IPS-11a (cell line): ENCODE measurements around the gene ELAVL1.
A peak's percentile ranks its signal among the peaks of the same experiment; 100 is the strongest.
"Not testable (repeated sequence)": the region's sequence is repeated elsewhere in the genome, so short reads cannot be mapped to it uniquely, and the experiment has no call there.

ENCODE experiments used
- H3K4me3 ChIP-seq: one replicate; pipeline ENCODE4 v1.5.1; 2013; ENCODE audit warnings: low read depth, low read length, control low read depth

The ELAVL1 gene

DNA sequence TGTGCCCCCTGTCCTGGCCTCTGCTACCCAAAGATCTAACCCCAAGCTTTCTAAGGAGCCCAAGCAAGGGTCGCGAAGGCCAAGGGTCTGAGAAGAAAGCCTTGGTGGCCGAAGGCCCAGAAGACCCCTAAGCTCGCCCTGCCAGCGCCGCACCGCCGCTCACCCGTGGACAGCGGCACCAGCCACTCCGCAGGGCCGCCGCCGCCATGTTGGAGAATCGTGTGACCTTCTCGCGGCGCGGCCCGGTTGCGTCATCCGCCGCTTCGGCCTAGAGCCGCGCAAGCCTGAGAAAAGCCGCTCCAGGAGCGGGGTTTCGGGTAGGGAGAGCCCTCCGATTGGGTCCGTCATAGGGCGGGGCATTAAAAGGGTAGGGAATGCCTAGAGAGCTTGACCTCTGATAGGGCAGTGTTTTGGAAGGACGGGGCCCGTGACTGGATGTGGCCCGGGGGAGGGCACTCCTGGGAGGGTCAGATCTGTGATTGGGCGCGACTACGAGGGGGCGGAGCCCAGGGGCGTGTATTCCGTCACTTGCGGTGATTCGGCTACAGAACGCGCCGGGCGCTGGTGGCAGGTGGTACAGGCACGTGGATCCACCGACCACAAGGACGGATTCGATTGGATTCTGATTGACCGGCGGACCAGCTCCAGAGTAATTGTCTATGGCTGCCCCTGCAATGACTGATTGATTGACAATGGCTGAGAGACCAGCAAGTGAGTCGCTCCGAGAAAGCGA lies 61.8 kb downstream of the ELAVL1 start, which contains the start of gene TIMM44:
TIMM44 (minus strand) TSS at position 223 of the 733 bp plus-strand sequence; CDS start at position 208, 15 bp downstream.
- H3K4me3 ChIP-seq, result peak within 1 kb of the TSS; percentile 96

DNA sequence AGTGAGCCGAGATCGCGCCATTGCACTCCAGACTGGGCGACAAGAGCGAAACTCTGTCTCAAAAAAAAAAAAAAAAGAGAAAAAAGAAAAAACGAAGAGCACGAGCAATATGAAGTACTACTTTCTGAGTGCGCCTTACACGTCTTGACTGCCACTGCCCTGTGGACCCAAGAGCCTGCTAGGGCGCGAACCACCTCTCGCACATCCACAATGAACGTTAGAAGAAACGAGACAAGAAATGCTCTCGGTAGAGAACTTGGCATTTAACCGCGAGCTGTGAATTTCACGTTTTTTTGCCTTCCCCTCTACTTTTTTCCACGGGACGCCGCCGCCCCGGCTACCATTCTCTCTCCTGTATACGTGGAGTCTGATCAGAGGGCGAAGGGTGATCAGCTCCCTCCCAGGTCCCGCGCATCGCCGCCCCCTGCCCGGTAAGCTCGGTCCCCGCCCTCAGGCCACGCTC lies 62.4 kb downstream of the ELAVL1 start:
- H3K4me3 ChIP-seq, result peak overlapping the region; percentile 96

DNA sequence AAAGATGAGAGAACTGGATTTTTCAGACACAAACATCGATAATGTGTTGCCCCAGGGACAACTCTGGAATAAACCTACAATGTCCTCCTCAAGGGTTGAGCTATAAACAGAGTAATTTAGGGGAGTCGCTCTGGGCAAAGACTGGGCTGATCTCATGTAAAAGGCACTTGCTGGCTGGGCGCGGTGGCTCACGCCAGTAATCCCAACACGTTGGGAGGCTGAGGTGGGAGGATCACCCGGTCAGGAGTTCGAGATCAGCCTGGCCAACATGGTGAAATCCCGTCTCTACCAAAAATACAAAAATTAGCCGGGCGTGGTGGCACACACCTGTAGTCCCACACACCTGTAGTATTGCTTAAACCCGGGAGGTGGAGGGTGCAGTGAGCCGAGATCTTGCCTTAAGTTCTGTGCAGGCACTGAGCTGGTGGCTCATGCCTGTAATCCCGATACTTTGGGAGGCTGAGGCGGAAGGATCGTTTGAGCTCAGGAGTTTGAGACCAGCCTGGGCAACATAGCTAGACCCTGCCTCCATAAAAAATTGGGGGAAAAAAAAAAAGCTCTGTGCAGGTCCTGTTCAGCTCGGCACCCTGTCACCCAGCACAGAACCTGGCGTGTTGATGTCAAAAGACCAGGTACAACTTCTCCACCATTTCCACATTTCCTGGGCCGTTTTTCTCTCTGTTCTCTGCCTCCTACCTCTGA lies 63.4 kb downstream of the ELAVL1 start:
- H3K4me3 ChIP-seq, result no peak overlapping the region

DNA sequence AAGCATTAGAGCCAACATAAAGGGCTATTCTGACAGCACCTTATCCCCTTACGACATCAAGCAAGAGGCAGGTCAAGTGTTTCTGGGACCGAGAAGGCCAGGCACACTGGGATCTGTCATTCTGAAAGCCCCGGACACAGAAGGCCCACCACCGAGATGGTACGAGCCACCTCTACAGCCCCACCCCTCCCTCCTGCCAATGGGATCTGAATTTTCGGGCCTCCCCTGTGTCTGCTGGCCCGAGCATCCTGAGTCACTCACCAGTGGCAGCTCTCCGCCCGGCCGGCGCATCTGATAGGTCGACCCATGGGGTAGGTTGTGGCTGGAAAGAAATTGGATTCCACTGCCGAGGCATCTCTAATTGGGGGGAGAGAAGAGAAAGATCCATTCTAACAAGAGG lies 64.6 kb downstream of the ELAVL1 start:
- H3K4me3 ChIP-seq, result no peak overlapping the region

DNA sequence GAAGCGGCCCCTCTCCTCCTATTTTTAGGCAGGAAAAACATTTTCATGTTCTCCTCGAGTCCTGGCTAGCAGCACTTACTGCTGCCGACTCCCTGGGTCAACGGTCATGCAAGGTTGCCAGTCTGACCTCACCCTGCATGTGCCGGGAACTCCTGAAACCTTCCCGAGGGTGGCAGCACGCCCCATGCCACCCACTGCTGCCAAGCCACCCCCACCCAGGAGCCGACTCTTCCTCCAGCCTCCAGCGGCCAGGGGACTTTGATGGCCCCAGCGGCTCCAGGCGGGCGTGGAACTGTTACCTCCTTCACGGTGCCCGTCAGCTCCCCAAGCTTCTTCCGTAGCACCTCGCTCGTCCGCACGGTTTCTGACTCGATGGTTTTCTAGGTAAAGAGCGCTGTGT lies 70.7 kb downstream of the ELAVL1 start:
- no peak overlapping the region for H3K4me3 ChIP-seq

DNA sequence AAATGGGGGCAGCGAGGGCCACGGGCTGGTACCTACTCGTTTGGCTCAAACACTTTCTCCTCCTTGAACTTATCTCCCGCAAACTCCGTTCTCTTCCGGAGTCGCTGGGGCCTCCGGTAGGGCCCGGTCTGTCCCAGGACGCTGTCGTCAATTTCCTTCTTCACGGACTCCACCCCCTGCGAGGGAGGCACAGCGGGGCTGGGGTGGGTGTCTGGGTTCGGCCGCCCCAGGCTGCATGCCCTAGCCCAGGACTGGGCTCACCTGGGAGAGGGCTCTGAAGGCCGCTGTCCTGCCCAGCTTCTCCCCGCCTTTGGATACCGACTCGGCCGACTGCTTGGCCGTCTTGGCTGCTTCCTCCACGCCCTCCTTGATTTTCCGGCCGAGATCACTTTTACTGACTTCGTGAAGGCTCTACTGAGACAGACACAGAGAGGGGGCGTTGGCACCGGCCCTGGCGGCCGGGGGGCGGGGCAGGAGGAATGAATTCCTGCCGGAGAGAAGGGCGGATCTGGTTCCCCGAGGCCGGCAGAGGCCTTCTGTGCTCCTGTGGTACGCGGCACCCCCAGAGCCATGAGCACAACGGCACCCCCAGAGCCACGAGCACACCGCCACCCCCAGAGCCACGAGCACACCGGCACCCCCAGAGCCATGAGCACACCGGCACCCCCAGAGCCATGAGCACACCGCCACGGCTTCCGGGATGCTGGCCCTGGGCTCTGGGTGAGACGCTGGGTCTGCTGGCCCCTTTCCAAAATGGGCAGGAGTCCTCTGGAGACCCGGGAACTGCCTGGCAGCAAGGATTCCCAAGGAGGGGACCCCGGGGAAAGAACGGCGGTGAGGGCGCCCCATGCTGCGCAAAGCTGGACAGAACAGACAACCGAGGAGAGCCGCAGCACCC lies 71.4 kb downstream of the ELAVL1 start:
- H3K4me3 ChIP-seq, result no peak overlapping the region

DNA sequence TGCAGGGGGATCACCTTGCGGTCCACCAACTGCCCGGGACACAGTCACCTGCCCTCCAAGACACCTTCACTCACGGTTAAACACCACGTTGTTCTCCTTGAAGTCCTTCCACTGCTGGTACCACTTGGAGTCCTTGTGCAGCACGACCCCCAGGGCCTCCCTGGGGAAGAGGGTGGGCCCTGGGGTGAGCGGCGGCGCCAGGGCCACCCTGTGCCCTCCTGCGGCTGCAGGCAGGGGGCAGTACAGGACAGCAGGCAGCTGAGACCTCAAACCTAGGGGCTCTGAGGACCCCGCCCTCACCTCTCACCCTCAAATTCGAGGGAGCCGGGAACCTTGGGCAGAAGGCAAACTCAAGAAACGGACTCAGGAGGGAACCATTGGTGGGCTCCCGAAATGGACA lies 72.0 kb downstream of the ELAVL1 start:
- H3K4me3 ChIP-seq, result no peak overlapping the region

DNA sequence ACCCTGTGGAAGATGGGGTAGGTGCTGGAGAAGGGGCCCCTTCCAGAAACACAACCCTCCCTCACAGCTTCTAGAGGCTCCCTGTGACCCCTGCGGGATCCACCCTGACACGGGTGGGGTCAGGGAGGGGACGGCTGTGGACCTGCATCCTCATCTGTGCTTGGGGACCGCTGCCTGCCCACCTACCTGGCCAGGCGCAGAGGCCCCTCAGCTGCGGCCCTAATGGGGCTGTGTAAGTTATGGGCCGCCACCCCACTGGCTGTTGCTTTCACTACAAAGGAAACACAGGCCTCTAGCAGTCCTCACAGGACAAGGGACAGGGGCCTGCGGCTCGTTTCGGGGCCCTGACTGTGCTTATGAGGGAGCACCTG lies 72.5 kb downstream of the ELAVL1 start:
- no peak overlapping the region for H3K4me3 ChIP-seq

DNA sequence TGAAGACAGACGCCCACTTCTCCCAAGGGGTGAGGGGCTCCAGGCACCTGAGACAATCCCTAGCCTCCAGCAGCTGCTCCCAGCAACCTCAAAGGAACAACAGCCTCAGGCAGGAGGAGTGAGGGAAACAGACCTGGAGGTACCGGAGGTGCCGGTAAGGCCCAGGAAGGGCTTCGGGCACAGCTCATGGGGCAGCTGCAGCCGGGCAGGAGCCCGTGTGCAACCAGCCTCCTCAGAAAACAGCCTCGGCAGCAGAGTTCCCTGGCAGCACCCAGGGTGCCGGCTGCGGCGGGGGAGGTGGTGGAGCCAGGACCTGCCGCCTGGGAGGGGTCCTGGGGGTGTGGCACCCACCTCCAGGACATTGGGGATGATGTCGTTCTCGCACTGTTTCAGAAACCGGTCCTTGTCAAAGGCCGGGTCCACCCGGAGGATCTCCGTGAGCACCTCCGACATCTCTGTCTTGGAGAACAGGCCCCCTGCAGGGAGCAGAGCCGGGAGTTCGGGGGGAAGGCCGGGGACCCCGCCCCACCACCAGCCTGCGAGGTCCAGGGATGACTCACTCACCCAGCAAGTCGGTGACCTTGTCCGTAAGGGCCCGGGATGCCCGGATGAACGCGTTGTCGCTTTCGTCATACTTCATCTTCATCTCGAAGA lies 73.0 kb downstream of the ELAVL1 start:
- H3K4me3 ChIP-seq, result no peak overlapping the region

DNA sequence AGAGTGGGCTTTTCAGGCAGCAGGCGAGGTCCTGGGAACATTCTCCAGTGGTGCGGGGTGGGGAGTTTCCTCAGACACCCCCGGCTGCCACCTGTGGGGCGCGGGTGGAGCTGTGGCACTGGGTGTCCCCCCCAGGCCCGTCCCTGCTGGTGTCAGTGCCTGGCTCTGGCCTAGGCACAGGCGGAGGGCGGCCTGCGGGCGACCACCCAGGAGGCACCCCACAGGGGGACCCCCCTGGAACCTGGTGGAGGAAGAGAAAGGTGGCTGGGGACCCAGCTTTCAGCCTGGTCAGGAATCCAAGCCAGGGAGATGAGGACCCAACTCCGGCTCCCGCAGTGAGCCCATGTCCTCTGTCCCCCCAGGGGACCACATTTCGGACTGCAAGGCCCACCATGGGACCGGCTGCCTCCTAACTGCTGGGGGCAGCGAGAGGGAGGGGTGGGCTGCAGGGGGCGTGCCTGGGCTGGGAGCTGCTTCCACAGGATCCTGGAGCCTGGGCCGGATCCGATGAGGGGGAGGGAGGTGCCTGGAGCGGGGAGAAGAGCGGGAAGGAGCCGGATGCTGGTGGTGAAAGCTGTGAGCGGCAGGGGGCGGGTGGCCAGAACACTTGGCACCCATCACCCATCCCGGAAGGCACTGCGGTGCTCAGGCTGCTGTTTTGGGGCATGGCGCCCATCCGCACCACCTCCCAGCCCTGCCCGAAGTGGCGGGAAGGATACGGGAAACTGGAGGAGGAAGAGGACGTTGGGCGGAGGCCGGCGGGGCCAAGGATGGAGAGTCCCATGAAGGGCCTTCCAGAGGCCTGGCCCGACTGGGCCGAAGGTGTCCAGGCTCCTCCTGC lies 74.0 kb downstream of the ELAVL1 start:
- no peak overlapping the region for H3K4me3 ChIP-seq

DNA sequence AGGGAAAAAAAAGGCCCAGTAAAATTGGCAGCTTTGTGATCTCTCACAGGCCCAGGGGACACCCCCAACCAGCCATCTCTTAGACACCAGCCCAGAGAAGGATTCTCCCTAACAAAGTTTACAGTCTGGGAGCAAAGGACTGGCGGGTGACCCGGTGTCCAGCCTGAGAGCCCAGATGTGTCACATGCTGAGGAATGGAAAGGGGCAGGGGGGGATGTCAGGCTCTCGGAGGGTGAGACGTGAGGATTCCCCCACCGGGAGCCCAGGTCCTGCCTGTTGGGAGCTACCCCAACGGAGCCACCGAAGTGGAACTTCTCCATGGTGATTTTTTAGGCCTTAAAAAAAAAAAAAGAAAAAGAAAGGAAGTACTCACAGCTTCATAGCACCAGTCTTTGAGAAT lies 74.7 kb downstream of the ELAVL1 start:
- H3K4me3 ChIP-seq, result no peak overlapping the region

DNA sequence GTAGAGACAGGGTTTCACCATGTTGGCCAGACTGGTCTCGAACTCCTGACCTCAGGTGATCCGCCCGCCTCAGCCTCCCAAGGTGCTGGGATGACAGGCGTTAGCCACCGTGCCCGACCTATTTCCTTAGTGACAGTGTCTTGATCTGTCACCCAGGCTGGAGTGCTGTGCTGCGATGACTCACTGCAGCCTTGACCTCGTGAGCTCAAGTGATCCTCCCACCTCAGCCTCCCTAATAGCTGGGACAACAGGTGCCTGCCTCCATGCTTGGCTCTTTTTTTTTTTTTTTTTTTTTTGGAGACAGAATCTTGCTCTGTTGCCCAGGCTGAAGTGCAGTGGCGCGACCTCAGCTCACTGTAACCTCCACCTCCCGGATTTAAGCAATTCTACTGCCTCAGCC lies 75.4 kb downstream of the ELAVL1 start:
- not testable (repeated sequence) for H3K4me3 ChIP-seq

DNA sequence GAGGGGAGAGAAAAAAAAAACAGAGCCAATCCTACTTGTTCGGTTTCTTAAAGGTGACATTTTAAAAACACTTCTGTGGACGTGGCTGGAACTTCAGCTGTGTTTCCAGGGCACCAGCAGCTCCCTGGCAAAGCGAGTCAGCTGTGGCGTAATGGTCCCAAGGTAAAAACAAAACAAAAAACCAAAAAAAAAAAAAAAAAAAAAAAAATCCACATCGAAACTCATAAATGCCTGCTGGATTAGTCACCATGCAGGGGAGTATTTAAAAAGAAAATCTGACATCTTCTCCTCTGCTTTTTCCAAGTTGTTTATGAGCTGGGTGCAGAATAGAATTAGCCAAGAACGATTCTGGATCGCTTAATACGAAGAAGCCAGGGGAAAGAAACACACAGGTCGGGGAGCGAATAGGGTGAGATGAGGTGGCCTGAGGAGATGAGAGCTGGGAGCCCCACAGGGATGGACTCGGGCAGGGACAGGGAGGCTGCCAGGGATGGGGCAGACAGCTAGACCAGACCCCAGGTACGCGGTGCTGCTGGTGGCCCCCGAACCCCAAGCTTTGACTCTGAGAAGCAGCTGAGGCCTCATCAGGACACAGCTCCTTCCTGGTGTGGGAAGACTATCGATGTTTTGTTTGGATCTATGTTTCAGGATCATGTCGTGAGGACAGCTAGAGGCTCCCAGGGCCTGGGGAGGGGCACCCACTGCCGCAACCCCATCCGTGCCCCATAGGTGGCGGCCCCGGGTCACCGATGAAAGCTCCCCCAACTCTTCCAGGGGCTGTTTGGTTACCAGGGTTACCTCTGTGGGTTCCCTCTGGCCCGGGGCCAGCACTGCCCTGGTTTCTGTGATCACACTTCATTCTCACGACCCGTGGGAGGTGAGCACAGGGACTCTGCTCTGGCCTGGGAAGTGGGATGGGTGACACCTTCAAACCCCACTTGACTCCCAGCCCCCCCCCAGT lies 76.4 kb downstream of the ELAVL1 start:
- H3K4me3 ChIP-seq, result no peak overlapping the region

DNA sequence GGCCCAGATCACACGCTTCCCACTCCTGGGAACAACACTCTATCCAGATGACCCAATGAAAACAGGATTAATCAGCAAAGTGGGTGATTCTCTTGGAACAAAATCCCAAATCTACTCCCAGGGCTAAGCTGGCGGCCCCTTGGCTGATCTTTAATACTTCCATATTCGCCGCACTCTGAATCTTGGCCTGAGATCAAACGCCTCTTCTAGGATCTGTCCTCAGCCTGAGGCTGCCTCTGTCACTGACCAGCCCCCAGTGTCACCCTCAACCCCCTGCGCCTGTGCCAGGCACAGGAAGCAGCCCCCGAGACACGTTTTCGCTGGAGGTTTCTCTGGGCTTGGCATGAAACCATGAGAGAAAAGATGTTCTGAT lies 77.1 kb downstream of the ELAVL1 start:
- H3K4me3 ChIP-seq, result no peak overlapping the region

DNA sequence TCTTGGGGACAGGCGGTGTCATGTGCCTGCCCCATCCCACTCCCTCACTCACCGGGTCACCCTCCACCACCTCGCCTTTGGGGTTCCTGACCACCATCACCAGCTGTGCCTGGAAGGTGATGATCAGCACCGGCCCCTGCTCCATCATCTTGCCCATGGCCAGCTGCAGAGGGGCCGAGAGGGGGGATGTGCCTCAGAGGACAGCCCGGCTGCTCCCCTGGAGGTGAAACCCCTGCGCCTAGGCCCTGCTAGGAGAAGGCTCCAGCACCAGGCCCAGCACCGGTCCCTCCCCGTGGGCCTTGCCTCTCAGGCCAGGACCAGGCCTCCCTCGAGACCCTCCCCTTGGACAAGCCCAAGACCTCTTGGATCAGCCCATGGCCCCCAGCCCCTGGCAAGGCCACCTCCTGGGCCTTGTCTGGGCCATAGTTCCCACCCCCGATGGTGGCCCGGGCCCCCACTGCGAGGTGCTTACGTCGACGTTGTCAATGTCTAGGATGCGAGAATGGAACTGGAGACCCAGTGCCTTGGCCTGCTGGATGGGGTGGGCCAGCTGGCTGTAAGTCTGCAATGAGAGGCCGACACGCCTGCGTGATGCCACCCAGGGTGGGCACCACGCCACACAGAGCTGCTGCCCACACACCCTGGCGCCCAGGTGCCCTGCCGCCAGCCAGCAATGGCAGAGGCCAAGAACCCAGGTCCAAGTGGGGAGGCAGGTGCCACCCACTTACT lies 77.7 kb downstream of the ELAVL1 start:
- no peak overlapping the region for H3K4me3 ChIP-seq

DNA sequence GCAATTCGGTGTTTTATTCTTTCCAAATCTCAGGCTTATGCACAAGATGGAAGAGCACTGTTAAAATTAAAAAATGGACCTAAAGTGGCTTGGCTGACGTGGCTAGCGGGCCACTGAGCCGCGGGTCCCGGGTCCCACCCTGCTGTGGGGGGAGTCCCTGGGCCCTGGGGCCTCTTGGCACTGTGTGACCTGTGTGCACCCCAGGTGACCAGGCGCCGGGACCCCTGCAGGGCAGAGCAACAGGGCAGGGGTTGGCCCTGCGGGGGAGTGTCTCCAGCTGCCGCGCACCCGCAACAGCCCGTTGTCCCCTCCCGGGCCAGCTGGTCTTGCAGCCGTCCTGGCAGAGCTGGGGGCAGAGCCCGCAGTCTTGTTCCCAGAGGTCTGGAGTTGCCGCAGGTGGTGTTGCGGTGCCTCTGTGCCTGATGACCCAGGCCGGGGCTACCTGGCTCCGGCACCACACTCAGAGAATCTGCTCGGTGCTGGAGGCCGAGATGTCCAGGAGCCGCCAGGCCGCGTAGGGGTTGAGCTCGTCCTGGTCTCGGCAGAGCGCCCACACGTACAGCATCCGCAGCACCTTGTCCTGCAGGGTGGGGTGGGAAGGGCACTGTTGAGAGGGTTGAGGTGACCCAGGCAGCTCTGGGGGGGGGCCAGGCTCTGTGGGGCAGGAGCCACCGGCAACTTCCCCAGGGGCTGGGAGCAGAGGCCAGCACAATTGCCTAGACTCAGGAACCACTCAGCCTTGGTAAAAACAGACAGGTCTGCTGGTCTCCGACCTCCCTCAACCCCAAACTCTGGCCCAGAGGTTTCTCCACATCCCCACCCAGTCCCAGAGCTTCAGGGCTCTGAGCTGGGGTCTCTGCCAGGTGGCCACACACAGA lies 78.5 kb downstream of the ELAVL1 start:
- no peak overlapping the region for H3K4me3 ChIP-seq

DNA sequence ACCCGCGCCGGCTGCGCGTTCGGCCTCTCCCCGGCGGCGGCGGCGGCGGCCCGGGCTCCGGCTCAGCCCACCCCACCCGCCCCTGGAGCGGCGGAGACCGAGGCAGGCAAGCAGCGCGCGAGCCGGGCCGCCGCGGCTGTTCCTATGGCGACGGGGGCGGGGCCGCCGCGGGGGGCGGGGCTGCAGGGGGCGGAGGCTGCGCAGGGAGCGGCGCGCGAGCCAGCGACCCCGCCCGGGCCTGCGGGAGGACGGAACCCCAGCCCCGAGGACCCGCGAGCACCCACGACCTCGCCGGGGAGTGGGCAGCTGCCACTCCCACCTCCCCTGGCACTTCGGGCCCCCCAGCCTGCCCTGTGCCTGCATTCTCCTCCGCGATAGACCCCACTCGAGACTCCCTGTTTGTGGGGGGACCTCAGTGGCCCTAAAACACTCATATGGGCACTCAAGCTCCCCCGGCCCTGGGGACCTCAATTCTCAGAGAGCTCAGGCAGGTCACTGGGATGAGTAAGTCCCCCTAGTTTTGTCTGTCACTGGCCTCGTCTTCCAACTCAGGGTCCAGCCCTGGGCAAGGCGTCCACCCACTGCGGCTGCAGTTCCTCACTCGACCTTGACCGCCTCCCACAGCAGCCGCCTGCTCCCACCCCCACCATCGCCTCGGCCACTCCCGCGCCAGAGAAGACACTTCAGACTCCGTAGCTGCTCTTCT lies 79.3 kb downstream of the ELAVL1 start, which contains the start of gene CTXN1:
CTXN1 (minus strand) TSS at position 115 of the 706 bp plus-strand sequence. CDS start 597 bp downstream, outside the sequence.
- H3K4me3 ChIP-seq, result peak within 1 kb of the TSS; percentile 38
